H1 (cell line): ENCODE data around the gene KCND3.

Source experiments
- CHD2 ChIP-seq: IDR thresholded peaks from 2 replicates; pipeline ENCODE4 v1.6.1; 2012; ENCODE audit warnings: low read length, improper control_type of control experiment
- EZH2 ChIP-seq: fragments of 200-600 bp; sonication (generic); IDR thresholded peaks from 2 replicates; pipeline ENCODE4 v1.7.1; 2012; ENCODE audit warnings: low read depth, mild to moderate bottlenecking, moderate library complexity, low read length, inconsistent platforms; ENCODE audit not compliant: severe bottlenecking
- FOSL1 ChIP-seq: IDR thresholded peaks from 2 replicates; pipeline ENCODE4 v1.6.1; 2011; ENCODE audit warnings: mild to moderate bottlenecking, low read depth, low read length, moderate library complexity; ENCODE audit not compliant: insufficient read depth
- POLR2AphosphoS5 ChIP-seq: IDR thresholded peaks from 2 replicates; pipeline ENCODE4 v1.6.1; 2011; ENCODE audit warnings: low read depth, low read length
- RNF2 ChIP-seq: fragments of 200-900, 300-1000 bp; sonication (generic); IDR thresholded peaks from 2 replicates; pipeline ENCODE4 v1.7.1; 2016; ENCODE audit warnings: borderline replicate concordance, low read depth, mild to moderate bottlenecking, antibody characterized with exemption, low read length; ENCODE audit not compliant: poor library complexity, severe bottlenecking; ENCODE audit errors: missing control alignments
- SUZ12 ChIP-seq: fragments of 200-600 bp; sonication (generic); IDR thresholded peaks from 2 replicates; pipeline ENCODE4 v1.6.1; 2012; ENCODE audit warnings: mild to moderate bottlenecking, inconsistent platforms, low read length, moderate library complexity, mixed read lengths
- ZNF274 ChIP-seq: IDR thresholded peaks from 2 replicates; pipeline ENCODE4 v1.7.0; 2012; ENCODE audit warnings: low read length, borderline replicate concordance; ENCODE audit errors: extremely low read depth
- TF ChIP-seq, protein P1 (sequence below), 3 experiments: IDR thresholded peaks; 1 replicate in 2 of 3; 2 replicates in 1 of 3; pipeline versions ENCODE4 v1.5.1 to v1.6.1; 2011; ENCODE audit warnings: low read length in 3 of 3, mild to moderate bottlenecking in 3 of 3, inconsistent platforms in 2 of 3, low read depth in 1 of 3, moderate library complexity in 1 of 3; ENCODE audit not compliant: insufficient read depth in 1 of 3; ENCODE audit errors: control extremely low read depth in 1 of 3
- TF ChIP-seq, protein P2 (sequence below): IDR thresholded peaks from 2 replicates; pipeline ENCODE4 v1.6.1; 2012; ENCODE audit warnings: inconsistent platforms

DNA sequence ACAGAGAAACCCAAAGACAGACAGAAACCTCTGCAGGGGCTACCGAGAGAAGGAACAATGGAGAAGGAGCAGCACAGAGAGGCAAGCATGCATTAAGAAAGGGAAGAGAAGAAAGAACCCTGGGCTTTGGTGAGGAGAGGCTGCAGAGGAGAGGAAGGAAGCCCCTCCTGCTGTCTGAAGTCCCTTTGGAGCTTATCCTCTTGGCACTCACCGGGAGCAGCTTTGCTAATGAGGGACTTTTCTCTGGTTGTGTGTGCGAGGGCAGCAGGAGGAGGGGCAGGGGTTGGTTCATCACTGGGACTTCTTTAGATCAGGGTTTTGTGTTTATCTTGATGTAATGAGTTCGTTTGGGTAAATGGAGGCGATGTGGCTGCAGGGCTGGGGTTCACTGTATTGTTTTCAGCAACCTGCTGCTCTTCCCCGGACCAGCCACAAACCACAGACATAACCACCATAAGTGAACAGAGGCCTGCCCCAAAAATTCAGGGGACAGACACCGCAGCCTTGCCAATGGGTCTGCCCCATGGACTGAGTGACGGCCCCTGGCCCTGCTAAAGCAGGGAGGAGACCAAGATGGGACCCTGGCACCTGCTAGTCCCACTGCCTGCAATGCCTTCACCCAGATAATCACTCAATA, 100.6 kb downstream of the KCND3 start:
- TF ChIP-seq, protein P1, sequence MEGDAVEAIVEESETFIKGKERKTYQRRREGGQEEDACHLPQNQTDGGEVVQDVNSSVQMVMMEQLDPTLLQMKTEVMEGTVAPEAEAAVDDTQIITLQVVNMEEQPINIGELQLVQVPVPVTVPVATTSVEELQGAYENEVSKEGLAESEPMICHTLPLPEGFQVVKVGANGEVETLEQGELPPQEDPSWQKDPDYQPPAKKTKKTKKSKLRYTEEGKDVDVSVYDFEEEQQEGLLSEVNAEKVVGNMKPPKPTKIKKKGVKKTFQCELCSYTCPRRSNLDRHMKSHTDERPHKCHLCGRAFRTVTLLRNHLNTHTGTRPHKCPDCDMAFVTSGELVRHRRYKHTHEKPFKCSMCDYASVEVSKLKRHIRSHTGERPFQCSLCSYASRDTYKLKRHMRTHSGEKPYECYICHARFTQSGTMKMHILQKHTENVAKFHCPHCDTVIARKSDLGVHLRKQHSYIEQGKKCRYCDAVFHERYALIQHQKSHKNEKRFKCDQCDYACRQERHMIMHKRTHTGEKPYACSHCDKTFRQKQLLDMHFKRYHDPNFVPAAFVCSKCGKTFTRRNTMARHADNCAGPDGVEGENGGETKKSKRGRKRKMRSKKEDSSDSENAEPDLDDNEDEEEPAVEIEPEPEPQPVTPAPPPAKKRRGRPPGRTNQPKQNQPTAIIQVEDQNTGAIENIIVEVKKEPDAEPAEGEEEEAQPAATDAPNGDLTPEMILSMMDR (IDR thresholded peaks at IDR 0.05; ENCODE audit: control extremely low read depth in 1 of 3, insufficient read depth in 1 of 3, low read depth in 1 of 3, low read length in 3 of 3), result no peak
- TF ChIP-seq POLR2AphosphoS5, result no peak
- no peak for TF ChIP-seq FOSL1
- TF ChIP-seq, protein P2, sequence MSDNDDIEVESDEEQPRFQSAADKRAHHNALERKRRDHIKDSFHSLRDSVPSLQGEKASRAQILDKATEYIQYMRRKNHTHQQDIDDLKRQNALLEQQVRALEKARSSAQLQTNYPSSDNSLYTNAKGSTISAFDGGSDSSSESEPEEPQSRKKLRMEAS, result no peak
- no peak for TF ChIP-seq SUZ12
- no peak for TF ChIP-seq RNF2
- no peak for TF ChIP-seq CHD2
- TF ChIP-seq EZH2, result no peak
- TF ChIP-seq ZNF274, result no peak
